GM21717 (cell line): ENCODE measurements around the gene SZT2.
"Not testable (repeated sequence)": the region's sequence is repeated elsewhere in the genome, so short reads cannot be mapped to it uniquely, and the experiment has no call there.

Source experiments
- ATAC-seq: cut with Tn5 transposase; IDR thresholded peaks from one replicate; pipeline ENCODE4 v1.9.1; 2021; ENCODE audit warnings: mild to moderate bottlenecking, moderate library complexity; ENCODE audit not compliant: unreplicated experiment

The SZT2 gene

DNA sequence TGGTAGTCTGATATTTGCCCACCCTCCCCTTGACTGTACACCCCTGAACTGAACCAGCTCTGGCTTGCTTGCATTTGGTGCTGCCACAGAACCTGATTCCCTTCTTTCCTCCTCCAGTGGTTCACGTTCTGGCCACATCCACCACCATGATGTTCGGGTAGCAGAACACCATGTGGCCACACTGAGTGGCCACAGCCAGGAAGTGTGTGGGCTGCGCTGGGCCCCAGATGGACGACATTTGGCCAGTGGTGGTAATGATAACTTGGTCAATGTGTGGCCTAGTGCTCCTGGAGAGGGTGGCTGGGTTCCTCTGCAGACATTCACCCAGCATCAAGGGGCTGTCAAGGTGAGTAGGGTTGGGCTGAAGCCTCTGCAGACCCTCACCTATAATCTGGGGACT is 29.1 kb upstream of the SZT2 start:
- no peak for ATAC-seq

DNA sequence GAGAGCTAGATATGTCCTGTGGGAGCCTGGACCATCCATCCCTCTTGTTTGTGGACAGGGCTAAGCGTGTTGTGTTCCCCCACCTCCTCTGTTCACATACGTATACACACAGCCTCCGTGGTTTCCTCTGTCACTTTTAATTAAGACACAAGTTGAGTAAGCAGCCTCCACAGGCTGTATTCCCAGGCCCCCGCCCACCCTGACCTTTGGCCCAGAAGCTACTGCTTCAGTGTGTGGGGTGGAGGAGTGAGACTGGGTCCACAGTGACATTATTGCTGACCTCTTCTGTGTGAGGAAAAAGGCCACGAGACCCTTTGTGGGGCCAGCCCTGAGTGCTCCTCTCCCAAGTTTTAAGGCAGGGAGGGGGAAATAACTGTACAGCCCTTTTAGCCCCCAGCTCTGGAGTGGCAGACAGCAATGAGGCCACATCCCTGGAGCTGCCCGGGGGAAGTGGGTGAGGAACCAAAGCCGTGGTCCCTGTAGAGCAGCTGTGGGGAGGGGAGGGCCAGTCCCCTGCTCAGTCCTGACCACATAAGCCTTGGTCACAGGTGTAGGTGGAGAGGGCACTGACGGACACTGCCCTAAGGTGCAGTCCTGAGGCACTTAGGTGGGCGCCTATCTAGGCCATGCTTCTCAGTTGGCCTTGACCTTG is 26.3 kb upstream of the SZT2 start:
- ATAC-seq, result no peak

DNA sequence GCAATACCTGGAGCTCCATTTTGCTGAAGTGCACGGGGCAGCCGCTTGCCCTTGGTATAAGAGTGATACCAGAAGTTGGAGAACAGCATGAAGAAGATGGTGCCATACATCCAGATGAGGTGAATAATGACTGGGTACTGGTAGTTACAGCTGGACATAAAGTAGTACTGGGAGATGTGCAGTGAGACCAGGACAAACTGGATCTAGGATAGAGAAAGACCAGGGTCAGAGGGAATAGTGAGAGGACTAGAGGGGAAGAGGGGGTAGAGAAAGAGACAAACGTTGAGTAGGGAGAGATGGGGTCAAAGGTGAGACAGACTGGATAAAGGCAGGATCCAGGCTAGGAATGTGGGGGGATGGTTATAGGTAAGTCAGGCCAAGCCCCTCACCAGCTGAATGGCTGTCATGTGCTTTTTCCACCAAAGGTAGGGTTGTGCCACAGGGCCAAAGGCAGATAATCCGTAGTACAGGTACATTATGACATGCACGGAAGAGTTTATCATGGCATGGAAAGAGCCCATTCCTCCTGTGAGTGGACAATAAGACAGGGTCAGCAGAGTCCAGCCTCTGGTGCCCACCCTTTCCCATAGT is 25.7 kb upstream of the SZT2 start:
- no peak for ATAC-seq

GRCh38 chr1:43365678-43366077 is 24.0 kb upstream of the SZT2 start:
- no peak for ATAC-seq

DNA sequence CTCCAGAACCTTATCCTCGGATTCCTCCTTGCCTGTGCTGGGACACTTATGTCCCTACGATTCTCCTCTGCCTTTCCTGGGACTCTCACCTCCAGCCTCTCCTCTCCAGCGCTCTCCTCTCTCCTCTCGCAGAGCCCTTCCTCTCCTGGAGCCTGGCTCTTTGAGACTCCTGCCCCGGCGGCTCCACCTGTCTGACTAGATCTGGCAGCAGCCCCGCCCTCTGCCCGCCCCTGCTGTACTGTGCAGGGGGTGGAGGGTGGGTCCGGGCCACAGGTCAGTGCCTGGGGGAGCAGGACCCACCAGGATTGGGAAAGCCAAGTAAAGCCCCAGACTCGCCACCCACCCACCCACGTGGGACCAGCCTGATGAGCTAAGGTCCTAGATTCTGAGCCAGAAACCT is 23.5 kb upstream of the SZT2 start:
- no peak for ATAC-seq

DNA sequence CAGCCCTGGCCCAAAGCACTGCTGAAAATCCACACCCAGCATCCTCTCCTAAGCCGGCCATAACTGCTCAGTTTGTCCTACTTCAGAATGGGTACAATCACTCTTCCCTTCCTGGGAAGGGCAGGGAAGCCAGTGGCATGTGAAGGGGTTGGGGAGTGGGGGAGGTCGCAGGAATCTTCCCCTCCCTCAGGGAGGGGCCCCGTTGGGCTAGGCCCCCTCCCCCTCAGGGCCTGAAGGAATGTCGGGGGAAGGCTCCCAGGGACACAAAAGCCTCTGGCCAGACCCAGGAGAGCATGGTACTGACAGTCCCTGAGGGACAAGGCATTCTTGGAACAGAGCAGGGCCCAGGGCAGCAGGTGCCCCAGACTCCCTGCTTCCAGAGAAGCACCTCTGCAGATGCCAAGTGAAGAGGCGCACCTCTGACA is 23.1 kb upstream of the SZT2 start:
- ATAC-seq, result no peak

GRCh38 chr1:43367026-43367903 is 22.4 kb upstream of the SZT2 start:
- peak; percentile 42 for ATAC-seq

- peak; percentile 68 for ATAC-seq
Observed at GRCh38 chr1:43367904-43368645, 21.6 kb upstream of the SZT2 start, which contains the start of gene ELOVL1. Gene ELOVL1, minus strand, starts transcription at chr1:43368011. Its CDS starts 2,402 bp downstream, at chr1:43365609.

- no peak for ATAC-seq
Observed at GRCh38 chr1:43368646-43369020, 21.1 kb upstream of the SZT2 start.

- not testable (repeated sequence) for ATAC-seq
Observed at GRCh38 chr1:43369779-43370178, 19.9 kb upstream of the SZT2 start.

DNA sequence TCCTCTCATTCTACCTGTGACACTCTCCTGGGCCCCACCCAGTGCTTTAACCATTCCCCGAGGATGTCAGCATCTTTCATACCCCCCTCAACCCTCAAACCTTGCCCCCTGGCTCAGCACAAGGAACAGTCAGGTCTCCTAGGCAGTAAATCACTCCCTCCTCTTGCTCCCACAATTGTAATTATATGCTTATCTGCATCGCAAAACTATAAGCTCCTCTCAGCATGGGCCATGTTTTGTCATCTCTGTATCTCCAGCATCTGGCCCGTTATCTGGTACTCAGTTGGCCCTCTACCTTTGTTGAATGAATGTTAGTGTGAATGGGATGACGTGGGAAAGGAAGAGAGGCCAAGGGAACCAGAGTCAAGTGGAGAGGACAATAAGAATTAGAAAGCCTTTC is 19.1 kb upstream of the SZT2 start:
- ATAC-seq, result no peak

DNA sequence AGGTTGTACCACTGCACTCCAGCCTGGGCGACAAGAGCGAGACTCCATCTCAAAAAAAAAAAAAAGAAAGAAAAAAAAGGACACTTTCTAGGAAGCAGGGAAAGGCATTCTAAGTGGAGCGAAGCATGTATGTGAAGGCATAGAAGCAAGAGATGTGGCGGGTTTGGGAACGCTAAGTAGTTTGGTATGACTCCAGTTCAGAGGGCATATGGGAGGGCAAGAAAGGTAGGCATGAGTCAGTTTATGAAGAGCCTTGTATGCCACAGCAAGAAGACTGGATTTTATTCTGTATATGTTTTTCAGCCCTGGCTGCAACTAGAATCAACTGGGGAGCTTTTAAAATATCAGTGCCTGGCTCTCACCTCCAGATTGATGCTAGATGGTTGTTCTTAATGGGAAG is 17.5 kb upstream of the SZT2 start:
- no peak for ATAC-seq

- no peak for ATAC-seq
Observed at GRCh38 chr1:43373066-43373940, 16.4 kb upstream of the SZT2 start.

- ATAC-seq, result no peak
Observed at GRCh38 chr1:43376723-43377235, 12.9 kb upstream of the SZT2 start.

GRCh38 chr1:43377831-43378230 is 11.9 kb upstream of the SZT2 start:
- no peak for ATAC-seq

- no peak for ATAC-seq
Observed at GRCh38 chr1:43379476-43379875, 10.2 kb upstream of the SZT2 start.

DNA sequence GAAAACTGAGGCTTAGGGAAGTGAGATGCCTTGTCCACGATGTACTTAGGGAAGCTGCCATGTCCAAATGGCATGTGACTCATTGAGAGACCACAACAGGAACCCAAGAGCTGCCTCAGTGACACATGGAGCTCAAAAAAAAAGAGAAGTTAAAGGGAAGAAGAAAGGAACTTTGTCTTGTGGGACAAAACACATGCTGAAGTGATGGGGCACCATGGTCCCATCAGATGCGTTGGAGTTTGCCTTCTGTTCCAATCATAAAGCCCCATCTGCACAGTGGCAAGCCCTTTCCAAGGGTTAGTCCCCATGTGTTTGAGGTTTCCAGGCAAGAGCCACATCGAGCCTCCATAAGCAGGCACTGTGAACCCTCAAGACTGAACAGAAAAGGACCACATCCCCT is 8.1 kb upstream of the SZT2 start:
- no peak for ATAC-seq

DNA sequence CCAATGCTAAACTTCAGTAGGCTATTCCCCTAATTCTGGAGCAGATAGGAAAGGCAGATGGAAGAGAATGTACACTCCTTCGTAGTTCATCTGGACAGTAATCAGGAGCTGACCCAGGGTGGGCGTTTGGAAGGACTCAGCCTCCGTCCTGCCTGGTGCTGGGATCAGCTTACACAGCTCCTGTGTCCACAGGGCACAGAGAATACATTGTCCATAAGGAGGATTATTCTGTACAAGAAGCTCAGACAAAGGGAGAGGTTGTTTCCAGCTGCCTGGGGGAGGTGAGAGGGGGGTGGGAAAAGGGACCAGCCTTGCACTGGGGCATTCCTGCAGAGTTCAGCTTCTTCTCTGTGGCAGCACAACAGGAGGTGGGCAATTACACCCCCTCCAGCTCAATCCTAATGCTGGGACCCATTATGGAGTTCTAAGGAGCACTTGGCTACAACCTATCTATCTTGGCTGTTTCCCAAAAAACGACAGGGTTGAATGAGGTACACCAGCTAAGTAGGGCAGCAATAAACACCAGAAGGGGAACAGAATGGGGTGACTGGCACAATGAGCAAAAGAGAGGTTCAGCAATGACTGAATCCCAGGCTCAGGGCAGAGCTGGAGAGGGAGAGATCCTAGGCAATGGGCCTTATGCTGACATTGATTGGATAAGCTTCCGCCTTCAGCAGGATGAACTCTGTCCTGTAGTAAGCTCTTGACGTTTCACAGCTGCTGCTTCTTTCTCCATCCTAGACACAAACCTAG is 7.5 kb upstream of the SZT2 start:
- ATAC-seq, result no peak

DNA sequence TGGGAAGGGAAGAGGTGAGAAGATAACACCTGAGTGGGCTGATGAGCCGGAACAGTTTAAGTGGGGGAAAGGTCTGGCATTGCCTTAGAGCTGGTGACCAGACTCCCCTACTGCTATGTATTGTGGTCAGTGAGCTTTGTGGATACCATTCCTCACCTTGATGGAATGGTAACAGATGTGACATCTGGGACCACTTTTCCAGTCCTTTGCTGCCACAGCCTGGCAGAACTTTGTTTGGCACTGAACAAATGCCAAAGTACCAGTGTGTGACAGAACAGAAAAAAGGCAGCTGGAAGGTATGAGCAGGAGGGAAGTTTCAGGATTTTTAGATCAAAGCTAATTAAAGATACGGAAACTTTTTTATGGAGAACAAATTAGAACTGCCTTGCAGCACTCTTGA is 6.2 kb upstream of the SZT2 start:
- no peak for ATAC-seq
